GM18511 (cell line): ENCODE data around the gene DNAJB11.
A peak's percentile ranks its signal among the peaks of the same experiment; 100 is the strongest.
"Not testable (repeated sequence)": the region's sequence is repeated elsewhere in the genome, so short reads cannot be mapped to it uniquely, and the experiment has no call there.

Experiments used
- ATAC-seq: cut with Tn5 transposase; IDR thresholded peaks from one replicate; pipeline ENCODE4 v1.9.1; 2021; ENCODE audit warnings: mild to moderate bottlenecking, moderate library complexity; ENCODE audit not compliant: unreplicated experiment

The DNAJB11 gene

DNA sequence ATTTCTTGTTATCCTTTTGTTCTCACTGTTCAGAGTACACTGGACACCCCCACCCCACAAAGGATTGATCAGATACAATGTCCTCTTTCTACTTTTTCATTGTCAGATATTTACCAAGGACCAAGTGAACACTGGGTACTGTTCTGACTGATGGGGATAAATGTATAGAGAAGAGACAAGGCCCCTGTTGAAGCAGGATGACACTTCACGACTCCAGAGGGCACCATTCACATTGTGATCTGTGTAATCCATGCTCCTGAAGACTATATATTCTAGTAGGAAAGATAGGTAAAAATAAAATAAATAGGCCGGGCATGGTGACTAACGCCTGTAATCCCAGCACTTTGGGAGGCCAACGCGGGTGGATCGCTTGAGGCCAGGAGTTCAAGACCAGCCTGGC lies 19.1 kb upstream of the DNAJB11 start:
- no peak for ATAC-seq

DNA sequence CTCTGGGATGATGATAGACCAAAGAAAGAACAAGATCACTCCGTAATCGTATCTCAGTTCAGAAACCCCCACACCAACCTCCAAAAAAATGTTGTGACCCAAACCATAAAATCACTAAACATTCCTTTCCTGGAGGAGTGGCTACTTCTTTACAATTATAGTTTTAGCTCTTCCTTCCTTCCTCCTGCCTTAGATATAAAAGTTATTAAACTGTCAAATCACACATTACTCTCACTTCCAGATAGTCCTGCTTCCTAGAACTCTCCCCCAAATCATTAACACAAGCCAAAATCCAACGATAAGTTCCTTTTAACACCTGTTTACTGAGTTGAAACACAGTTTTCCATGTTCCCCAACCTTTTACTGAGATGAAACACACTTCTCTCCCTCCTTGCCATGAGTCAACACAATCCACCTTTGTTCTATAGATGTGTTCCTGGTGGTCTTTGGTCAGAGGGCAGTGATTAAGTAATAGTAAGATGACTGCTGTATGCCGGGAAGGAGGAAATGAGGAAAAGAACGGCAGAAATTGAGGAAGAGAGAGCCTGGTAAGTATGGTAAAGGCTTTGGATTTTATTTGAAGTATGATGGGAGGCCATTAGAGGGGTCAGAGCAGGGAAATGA lies 18.0 kb upstream of the DNAJB11 start:
- no peak for ATAC-seq

DNA sequence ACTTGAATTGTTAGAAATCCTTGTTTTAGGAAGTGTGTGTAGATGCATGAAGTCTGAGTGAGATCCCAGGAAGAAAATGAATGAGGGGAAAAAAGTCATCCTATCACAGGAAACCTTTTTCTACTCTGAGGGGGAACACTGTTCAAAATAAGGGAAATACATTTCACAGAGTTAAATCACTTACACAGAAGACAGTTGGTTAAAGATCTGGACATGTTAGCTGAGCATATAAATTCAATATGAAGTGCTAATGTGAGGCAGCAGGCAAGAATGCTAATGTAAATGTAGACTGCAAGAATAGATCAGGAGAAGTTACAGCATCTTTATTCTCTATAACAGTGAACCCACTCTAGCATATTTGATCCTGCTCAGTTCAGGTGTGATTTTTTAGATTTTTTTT lies 5.9 kb upstream of the DNAJB11 start:
- no peak for ATAC-seq

DNA sequence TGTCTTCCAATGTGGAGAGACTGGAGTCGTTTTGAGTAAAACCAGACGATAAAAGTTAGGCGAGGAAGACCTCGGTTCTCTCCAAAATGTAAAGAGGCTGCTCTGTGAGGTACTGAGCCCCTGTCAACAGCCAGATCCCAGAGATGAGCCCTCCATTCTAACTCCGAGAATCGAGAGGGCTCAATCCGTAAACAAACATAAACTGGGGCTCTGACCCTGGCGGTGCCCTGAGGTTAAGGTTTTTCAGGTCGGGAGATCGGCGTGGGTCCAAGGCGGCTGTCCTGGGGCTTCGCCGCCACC lies 3.8 kb upstream of the DNAJB11 start:
- no peak for ATAC-seq

DNA sequence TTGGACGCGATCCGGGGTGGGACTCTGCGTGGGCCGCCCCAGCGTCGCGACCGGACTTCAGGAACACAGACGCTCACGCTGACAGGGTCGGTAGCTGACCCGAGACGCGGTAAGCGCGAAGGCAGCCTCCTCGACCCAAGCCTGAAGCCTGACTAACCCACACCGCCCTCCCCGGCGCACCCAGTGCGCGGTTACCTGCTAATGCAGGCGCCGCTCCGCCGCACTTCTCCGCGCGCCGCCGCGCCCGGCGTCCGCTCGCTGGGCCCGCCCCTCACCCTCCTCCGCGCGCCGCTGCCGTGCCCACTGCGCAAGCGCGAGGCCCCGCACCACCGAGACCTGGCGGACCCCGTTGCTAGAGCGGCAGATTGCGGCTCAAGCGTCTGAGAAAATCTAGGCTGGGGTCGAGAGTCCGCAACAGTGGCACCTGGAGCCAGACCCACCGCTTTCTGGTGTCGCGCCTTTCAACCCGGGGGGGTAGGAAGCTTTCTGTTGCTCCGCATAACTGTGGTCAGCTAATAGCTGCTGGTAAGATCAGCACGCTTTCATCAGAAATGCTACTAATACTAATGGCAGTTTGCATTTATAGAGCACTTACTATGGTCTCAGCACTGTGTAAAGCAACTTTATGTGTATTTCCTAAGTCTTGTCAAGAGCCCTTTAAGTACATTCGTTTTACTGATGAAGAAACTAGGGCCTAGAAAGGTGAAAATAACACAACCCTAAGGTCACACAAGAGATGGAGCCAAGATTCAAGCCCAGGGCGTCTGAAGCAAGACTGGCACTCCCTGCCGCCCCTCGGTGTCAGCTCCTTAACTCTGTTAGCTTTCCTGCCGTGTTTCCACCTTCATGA lies 3.2 kb upstream of the DNAJB11 start, which contains the start of gene TBCCD1:
TSS of gene TBCCD1 (minus strand) at position 268 of the 850 bp plus-strand sequence. CDS start 3,010 bp downstream, outside the sequence.
- ATAC-seq = peak; percentile 50

DNA sequence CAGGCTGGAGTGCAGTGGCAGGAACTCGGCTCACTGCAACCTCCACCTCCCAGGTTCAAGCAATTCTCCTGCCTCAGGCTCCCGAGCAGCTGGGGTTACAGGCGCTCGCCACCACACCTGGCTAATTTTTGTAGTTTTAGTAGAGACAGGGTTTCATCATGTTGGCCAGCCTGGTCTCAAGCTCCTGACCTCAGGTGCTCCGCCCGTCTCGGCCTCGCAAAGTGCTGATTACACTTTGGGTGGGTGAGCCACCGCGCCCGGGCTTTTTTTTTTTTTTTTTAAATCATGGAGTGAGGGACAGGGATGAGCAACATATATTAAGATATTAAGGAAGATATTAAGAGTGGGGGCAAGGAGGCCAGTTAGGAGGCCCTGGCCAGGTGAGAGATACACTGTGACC lies 1.2 kb upstream of the DNAJB11 start:
- ATAC-seq = not testable (repeated sequence)

DNA sequence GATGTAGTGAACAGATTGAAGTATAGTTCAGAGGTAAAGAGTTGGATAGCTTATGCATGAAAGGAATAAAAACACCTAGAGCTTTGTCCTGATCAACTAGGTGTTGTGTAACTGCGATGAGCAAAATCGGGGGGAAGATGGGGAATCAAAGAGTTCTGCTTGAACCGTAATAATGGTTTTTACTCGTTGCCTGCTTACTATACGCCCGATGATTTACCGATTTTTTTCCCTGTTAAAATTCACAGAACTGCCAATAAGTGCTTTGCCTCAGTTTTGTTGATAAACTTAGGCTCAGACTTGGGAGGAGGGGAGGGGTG lies 783 bp upstream of the DNAJB11 start:
- ATAC-seq = no peak

DNA sequence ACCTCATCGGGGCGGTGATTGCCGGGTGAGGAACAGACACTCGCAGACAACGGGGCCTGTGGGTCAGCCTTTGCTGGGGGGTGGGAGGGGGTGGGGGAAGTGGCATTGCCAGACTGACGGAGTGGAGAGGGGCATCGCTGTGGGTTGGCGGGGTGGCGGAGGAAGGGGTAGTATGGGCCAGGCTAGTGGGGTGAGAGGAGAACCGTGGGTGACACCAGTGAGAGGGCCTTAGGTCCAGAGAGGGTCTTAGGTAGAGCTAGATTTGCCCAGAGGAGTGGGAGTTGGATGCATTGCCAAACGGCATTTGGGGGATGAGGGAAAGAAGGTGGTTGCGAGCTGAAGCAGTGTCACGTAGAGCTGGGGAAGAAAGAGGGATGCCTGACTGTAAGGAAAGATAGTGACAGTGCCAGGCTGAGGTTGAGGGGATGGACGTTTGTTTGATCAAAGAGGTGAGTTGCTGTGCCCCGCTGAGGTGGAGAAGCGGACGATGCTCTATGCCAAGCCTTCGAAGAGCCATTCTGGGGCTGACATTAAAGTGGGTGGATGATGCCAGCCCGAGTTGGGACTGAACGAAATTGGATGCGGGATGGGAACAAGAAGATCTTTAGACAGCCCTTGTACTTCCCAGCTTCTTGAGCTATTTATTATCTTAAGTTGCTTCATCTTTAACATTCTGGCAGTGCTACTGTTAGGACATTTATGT lies 572 bp downstream of the DNAJB11 start:
- no peak for ATAC-seq

DNA sequence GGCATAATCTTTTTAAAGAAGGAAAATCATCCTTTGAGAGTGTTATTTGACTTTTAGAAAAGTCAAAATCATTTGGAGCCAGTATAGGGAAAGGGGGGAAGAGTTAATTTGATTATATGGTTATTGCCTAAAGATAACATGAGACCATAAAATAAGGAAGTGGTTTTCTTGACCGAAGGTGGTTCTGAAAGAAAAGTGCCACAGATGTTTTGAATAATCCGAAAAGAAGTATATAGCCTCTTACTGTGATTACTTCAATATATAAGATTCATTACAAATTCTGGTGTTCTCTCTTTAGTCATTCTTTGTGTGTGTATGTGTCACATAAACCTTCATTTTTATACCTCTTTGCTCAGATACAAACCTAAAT lies 1.1 kb downstream of the DNAJB11 start:
- ATAC-seq = no peak

DNA sequence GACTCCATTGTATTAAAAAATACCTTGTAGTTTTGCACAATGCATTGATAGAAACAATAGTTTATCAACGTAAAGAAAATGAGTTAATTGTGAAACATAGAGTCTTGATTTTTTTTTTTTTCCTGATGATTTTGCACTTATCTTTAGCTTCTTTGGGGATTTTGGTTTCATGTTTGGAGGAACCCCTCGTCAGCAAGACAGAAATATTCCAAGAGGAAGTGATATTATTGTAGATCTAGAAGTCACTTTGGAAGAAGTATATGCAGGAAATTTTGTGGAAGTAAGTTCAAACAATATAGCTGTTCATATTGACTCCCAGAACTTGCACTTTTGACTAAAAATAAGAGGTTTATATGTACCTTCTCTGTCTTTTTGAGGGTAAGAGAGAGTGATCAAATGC lies 7.0 kb downstream of the DNAJB11 start:
- ATAC-seq = no peak

DNA sequence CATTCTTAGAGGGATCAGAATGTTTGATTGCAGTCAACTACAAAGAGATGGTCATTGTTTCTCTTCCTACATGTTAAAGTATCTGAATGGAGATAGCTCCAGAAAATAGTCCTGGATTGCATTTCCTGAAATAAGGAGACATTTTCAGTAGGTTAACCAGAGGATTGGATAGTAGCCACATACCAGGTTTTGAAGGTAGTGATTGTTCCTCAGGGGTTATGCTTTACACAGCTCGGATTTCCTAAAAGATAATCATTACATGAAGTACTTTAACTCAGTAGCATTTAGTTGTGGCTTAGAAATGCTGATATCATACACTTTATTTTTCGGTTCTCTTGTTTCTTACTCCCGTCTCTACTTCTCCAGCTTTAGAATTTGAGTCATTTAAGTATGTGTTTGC lies 10.3 kb downstream of the DNAJB11 start:
- no peak for ATAC-seq

DNA sequence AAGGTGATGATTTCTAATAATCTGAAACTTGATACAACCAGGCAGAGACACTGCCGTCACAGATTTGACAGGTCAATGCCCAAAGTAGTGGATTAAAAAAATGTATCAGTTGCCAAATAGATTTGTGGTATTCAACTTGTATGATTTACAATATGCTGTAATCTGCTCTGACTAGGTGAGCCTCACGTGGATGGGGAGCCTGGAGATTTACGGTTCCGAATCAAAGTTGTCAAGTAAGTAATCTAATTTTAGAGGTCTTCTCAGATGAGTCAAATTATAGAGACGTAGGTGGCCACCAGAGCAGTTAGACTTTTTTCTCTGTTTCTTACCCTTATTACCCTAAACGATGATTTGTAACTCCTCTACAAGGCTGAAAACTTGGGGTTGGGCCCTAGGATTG lies 12.0 kb downstream of the DNAJB11 start:
- ATAC-seq = no peak

DNA sequence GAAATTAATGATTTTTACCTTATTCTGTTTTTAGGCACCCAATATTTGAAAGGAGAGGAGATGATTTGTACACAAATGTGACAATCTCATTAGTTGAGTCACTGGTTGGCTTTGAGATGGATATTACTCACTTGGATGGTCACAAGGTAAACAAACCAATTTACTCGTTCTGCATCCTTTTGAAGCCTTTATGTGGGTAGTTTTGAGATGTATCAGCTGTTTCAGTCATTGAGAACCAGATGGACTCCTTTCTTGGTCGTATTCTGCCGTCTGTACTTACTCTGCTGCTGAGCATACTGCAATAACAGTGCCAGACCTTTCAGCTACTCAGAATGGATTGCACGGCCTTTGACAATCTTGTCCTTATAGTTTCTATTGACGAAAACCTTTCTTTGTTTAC lies 13.3 kb downstream of the DNAJB11 start:
- no peak for ATAC-seq

DNA sequence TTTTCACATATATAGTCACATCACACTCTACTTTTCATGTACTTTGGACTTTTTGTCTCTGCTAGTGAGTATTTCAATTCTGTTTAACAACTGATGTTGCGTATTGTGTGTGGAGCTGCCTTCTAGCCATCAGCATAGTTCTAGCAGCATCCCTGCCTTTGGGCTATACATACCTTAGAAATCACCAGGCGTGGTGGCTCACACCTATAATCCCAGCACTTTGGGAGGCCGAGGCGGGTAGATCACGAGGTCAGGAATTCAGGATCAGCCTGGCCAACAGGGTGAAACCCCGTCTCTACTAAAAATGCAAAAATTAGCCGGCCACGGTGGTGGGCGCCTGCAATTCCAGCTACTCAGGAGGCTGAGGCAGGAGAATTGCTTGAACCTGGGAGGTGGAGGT lies 15.7 kb downstream of the DNAJB11 start:
- ATAC-seq = not testable (repeated sequence)

DNA sequence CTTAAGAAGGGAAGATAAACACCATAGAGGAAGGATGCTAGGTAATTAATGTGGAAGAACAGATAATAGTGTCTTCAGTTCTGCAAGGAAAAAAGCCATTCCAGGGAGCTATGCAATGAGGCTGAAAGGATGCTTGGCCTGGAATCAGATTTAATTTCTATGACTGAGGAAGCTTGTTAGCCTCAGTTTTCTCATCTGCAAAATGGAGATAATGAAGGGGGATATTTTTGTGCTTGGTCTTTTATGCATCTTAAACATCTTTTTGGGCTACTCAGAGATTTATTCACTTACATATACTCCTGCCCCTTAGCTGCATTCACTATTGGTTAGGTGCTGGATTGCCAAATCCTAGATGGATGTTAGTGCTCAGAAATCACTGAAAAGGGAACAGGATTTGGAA lies 16.7 kb downstream of the DNAJB11 start:
- no peak for ATAC-seq

DNA sequence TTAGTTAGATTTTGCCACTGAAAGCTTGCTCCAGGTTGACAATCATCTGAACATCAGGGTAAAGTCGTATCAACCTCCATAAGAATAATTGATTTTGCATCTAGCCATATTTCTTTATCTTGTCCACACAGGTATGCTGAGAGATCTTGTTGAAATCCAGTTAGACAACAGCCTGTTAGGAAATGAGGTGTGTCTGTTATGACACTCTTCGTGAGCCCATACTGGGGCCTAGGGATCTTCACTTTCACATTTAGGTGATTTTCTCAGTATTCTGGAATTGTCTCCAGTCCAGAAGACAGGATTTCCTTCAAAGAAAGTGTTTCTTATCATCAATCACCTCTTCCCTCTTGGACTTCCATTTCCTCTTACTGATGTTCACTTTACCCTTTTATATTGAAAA lies 18.1 kb downstream of the DNAJB11 start:
- ATAC-seq = no peak

DNA sequence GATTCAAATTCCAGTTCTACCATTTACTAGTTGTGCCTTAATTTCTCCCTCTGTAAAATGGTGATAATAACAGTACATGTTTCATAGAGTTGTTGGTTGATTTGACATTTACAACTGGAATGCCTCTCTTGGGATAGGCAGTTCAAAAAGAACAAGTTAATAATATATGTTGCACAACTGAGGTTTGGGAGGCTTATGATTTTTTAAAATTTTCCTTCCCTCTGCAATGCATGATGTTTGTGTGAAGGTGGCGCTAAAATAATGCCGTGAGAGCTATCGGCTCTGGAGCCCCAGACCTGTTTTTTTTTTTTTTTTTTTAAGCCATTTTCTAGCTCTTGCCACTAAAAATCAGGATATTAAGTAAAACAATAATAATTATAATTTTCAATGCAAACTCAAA lies 18.6 kb downstream of the DNAJB11 start:
- ATAC-seq = no peak

DNA sequence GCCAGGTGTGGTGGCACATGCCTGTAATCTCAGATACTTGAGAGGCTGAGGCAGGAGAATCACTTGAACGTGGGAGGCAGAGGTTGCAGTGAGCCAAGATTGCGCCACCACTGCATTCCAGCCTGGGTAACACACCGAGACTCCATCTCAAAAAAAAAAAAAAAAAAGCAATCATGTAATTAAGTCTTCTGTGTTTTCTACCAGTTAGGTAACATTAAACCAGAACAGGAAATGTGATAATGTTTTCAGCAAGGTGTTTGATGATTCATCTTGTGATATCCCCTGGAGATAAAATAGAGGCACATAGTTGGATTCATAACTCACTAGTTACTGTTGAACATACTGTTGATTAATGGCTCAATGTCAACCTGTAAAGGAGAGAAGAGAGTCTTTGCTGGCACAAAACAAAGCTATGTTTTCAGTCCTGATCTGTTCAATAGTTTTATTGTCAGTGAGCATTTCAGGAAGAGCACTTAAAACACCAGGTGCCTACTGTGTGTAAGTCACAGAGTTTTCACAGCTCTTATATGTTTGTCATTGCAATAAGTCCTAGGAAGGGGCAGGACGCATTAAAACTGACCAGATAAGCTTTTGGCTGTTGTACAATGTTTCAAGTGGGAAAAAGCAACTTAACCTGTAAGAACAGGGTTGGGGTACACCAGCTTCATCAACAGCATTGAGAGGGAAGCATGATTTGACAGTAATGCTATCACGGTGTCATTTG lies 19.5 kb downstream of the DNAJB11 start:
- no peak for ATAC-seq

DNA sequence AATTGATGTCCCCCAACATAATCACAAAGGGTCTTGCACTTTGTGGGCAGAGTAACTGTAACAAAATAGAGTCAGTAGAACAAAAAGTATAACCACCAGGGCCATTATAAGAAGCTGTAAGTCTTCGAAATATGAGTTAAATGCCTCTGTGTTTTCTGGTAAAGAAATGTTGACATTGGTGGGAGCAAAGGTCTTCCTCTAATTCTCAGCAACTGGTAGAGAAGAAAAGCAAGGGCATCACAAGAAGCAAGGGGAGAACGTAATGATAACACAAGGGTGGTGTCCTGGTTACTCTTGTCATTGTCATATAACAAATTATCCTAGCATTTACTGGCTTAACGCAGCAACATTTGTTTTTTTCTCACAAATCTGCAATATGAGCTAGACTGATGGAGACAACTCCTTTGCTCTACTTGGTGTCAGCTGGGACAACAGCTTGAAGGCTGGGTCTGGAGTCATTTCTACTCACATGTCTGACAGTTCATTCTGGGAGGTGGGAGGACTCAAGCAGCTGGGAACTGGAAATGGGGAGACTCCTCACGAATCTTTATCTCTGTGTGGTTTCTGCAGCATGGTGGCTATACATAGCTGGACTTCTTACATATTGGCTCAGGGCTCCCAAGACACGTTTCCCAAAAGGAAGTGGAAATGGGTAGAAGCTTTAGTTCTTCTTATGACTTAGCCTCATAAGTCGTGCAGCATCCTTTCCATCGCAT lies 20.2 kb downstream of the DNAJB11 start:
- ATAC-seq = no peak

DNA sequence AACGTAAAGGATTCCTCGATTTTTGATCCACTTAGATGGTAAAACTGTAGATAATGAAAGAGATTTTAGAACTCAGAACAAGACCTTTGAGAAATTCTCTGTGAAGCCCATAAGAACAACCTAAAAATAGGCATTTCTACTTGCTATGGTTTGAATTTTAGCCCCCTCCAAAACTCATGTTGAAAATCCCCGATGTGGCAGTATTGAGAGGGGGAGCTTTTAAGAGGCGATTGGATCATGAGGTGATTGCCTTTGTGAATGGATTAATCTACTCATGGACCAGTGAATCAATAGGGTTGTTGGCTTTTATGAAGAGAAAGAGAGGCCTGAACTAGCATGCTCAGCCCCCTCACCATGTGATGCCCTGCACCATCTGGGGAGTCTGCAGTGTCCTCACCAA lies 22.2 kb downstream of the DNAJB11 start:
- no peak for ATAC-seq

DNA sequence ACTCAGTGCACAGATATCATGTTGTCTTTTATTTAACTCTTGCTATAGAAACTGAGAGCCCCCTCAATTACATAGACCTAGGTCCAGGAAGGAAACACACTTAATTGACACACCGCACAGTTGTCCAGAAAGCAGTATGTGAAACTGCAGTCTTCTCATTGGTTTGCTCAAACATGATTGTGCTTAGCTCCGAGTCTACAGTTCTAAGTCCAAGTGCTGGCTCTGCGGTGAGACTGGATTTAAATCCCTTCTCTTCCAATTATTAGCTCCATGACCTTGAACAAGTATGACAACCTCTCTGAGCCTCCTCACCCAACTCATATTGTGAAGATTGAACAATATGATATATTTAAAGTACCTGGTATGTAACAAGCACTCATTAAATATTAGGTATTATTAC lies 23.3 kb downstream of the DNAJB11 start:
- no peak for ATAC-seq
